Body of pancreas (tissue), 4 donors: ENCODE measurements around the gene CFAP299. TPM values are rescaled to one million over a fixed set of nuclear protein-coding genes. Genes with fewer than 3 reads are reported as not detected.

Experiments
- ATAC-seq: fragments of 150-250 bp; one replicate; pipeline ENCODE4 v1.9.1; 2016
- DNase-seq, 4 donors: peaks; one replicate each; pipeline ENCODE4 v3.0.0-alpha.2; 2019
- H3K27ac ChIP-seq, 4 donors: fragments of 200-600 bp; sonication (generic); 1 replicate in 3 of 4; 2 replicates in 1 of 4; pipeline versions ENCODE4 v1.5.1 to v1.6.1; 2016 to 2019; ENCODE audit warnings: mild to moderate bottlenecking in 1 of 4, mixed read lengths in 1 of 4, moderate library complexity in 1 of 4
- H3K27me3 ChIP-seq, 2 donors: fragments of 200-600 bp; sonication (generic); one replicate each; pipeline ENCODE4 v1.6.0; 2016; ENCODE audit warnings: mild to moderate bottlenecking in 1 of 2
- H3K36me3 ChIP-seq, 2 donors: fragments of 200-600 bp; sonication (generic); replicated peaks in 1 of 2; 2 replicates each; pipeline ENCODE4 v1.5.1; 2016; ENCODE audit warnings: low read depth in 2 of 2; ENCODE audit not compliant: insufficient read depth in 1 of 2
- H3K4me1 ChIP-seq: fragments of 200-600 bp; sonication (generic); one replicate; pipeline ENCODE4 v1.6.0; 2016
- H3K4me3 ChIP-seq, 2 donors: fragments of 200-600 bp; sonication (generic); 1 replicate in 1 of 2; 2 replicates in 1 of 2; pipeline ENCODE4 v1.5.1; 2016 to 2019
- H3K9me3 ChIP-seq, 3 donors: fragments of 200-600 bp; sonication (generic); 1 replicate in 2 of 3; 2 replicates in 1 of 3; pipeline ENCODE4 v1.5.1; 2016
- CTCF ChIP-seq, 7 experiments: fragments of 450-650 bp in 4 of 7; fragments of 200-600 bp in 3 of 7; sonication (generic) in 3 of 7; IDR thresholded peaks; one replicate each; pipeline ENCODE4 v1.5.1; 2016 to 2019; ENCODE audit warnings: antibody characterized with exemption in 7 of 7
- POLR2A ChIP-seq, 3 donors: fragments of 450-650 bp; IDR thresholded peaks; one replicate each; pipeline ENCODE4 v1.6.1; 2016; ENCODE audit warnings: antibody characterized with exemption in 3 of 3, mild to moderate bottlenecking in 2 of 3
- WGBS, 2 donors: methylation state at CpG; one replicate each; pipeline ENCODE4 v1.1.5; 2017; 5-methylcytosine and 5-hydroxymethylcytosine counted together
- intact Hi-C: fragments of 100-400 bp; cut with DNase I; formaldehyde crosslinking; loops from one replicate; pipeline ENCODE4 v1.15.1; 2023
- total RNA-seq, 2 donors: library from RNA; depleted of rRNA; stranded (reverse); fragments of >200 nt; gene quantifications; one replicate each; pipeline ENCODE4 v1.1.0, GENCODE V29; 2016

CFAP299 gene
- total RNA-seq, 2 donors from 2014 or later: not detected

GRCh38 chr4:80462621-80463091, 127.1 kb downstream of the CFAP299 start:
- Histone ChIP-seq H3K36me3 (no peaks in the 10 kb centered on the region), H3K4me1 (no peaks in the 10 kb centered on the region), H3K9me3 (no peaks in the 10 kb centered on the region), H3K27ac (no peak overlapping the region), H3K4me3 (no peak overlapping the region), H3K27me3 (no peaks in the 10 kb centered on the region)
- intact Hi-C loops: no loop called here
- DNase-seq (no peak), ATAC-seq (no peak)
- WGBS, 2 donors: 36 to 59% methylated on average over 2 of the region's 2 CpGs
- TF ChIP-seq POLR2A (IDR thresholded peaks at IDR 0.05): no peak
- TF ChIP-seq CTCF (IDR thresholded peaks at IDR 0.05): no peak

GRCh38 chr4:80463509-80463908, 128.0 kb downstream of the CFAP299 start:
- H3K4me3 ChIP-seq: no peak overlapping the region
- 41 to 48% methylated on average over 4 of the region's 4 CpGs for WGBS, 2 donors
- no peak for DNase-seq
- H3K27me3 ChIP-seq: no peaks in the 10 kb centered on the region
- no peak overlapping the region for H3K27ac ChIP-seq
- no peaks in the 10 kb centered on the region for H3K9me3 ChIP-seq
- no peak for TF ChIP-seq POLR2A (IDR thresholded peaks at IDR 0.05)
- no peak for TF ChIP-seq CTCF (IDR thresholded peaks at IDR 0.05)
- no peaks in the 10 kb centered on the region for H3K4me1 ChIP-seq
- ATAC-seq: no peak
- intact Hi-C loops: no loop called here
- no peaks in the 10 kb centered on the region for H3K36me3 ChIP-seq

GRCh38 chr4:80465238-80465637, 129.7 kb downstream of the CFAP299 start:
- H3K4me3 ChIP-seq: no peak overlapping the region

GRCh38 chr4:80465736-80466135, 130.2 kb downstream of the CFAP299 start:
- no peaks in the 10 kb centered on the region for H3K27me3 ChIP-seq
- ATAC-seq (no peak), DNase-seq (no peak)
- no peaks in the 10 kb centered on the region for H3K36me3 ChIP-seq
- H3K4me1 ChIP-seq: no peaks in the 10 kb centered on the region
- 68 to 73% methylated on average over 3 of the region's 3 CpGs for WGBS, 2 donors
- no peak overlapping the region for H3K4me3 ChIP-seq
- no peak overlapping the region for H3K27ac ChIP-seq
- TF ChIP-seq CTCF (IDR thresholded peaks at IDR 0.05): no peak
- no peak for TF ChIP-seq POLR2A (IDR thresholded peaks at IDR 0.05)
- no peaks in the 10 kb centered on the region for H3K9me3 ChIP-seq
- intact Hi-C loops: no loop called here

More at GRCh38 chr4:80465238-80465637, 129.7 kb downstream of the CFAP299 start:
- intact Hi-C loops: no loop called here
- Histone ChIP-seq H3K27me3 (no peaks in the 10 kb centered on the region), H3K9me3 (no peaks in the 10 kb centered on the region), H3K27ac (no peak overlapping the region), H3K4me1 (no peaks in the 10 kb centered on the region), H3K36me3 (no peaks in the 10 kb centered on the region)
- ATAC-seq: no peak
- WGBS, 2 donors: 89 to 100% methylated on average over 1 of the region's 1 CpG
- no peak for DNase-seq
- no peak for TF ChIP-seq CTCF (IDR thresholded peaks at IDR 0.05)
- TF ChIP-seq POLR2A (IDR thresholded peaks at IDR 0.05): no peak

- no peaks in the 10 kb centered on the region for H3K27me3 ChIP-seq
- no peaks in the 10 kb centered on the region for H3K9me3 ChIP-seq
- DNase-seq (no peak), ATAC-seq (no peak)
- intact Hi-C loops: no loop called here
- H3K36me3 ChIP-seq: no peaks in the 10 kb centered on the region
- WGBS, 2 donors: 77 to 83% methylated on average over 1 of the region's 1 CpG
- no peak overlapping the region for H3K4me3 ChIP-seq
- TF ChIP-seq POLR2A (IDR thresholded peaks at IDR 0.05) (no peak), CTCF (IDR thresholded peaks at IDR 0.05) (no peak)
- H3K27ac ChIP-seq: no peak overlapping the region
- H3K4me1 ChIP-seq: no peaks in the 10 kb centered on the region
Measured at GRCh38 chr4:80466618-80467017, 131.1 kb downstream of the CFAP299 start.
